Activated T-helper 2 cell treated with anti-CD3 and anti-CD28 coated beads, Interferon-gamma antibody, Interleukin-2, Interleukin-4, amounts not matched to agents 10 μg/mL and 5 μg/mL and 100 μg/mL, durations not matched to agents 14 hours and 24 hours and 36 hours (primary cell): Measurements from ENCODE around the gene KCNIP4. TPM values are rescaled to one million over a fixed set of nuclear protein-coding genes. Genes with fewer than 3 reads are reported as not detected.

Source experiments
- DNase-seq: peaks from one replicate; pipeline ENCODE4 v3.0.0; 2021; ENCODE audit warnings: low spot score
- H3K27ac Mint-ChIP-seq: one replicate; pipeline ENCODE4 v1.8.0; 2021; ENCODE audit warnings: mixed read lengths
- H3K27me3 Mint-ChIP-seq: one replicate; pipeline ENCODE4 v1.8.0; 2021; ENCODE audit warnings: low read depth, mixed read lengths
- H3K36me3 Mint-ChIP-seq: one replicate; pipeline ENCODE4 v1.8.0; 2021; ENCODE audit warnings: low read depth, mixed read lengths
- H3K4me1 Mint-ChIP-seq: one replicate; pipeline ENCODE4 v1.8.0; 2021; ENCODE audit warnings: low read depth, mixed read lengths
- H3K4me3 Mint-ChIP-seq: one replicate; pipeline ENCODE4 v1.8.0; 2021; ENCODE audit warnings: low read depth, mild to moderate bottlenecking, moderate library complexity, mixed read lengths
- H3K9me3 Mint-ChIP-seq: one replicate; pipeline ENCODE4 v1.8.0; 2021; ENCODE audit warnings: mixed read lengths
- intact Hi-C: fragments of 100-400 bp; cut with micrococcal nuclease; formaldehyde crosslinking; loops from one replicate; pipeline ENCODE4 v1.15.1; 2023
- total RNA-seq: library from RNA; stranded (reverse); gene quantifications from 2 replicates; pipeline ENCODE4 v1.2.3, GENCODE V29; 2022

KCNIP4 gene
- total RNA-seq, 1 donor from 2014 or later: not detected

GRCh38 chr4:21678711-21679110, 269.9 kb downstream of the KCNIP4 start:
- no peaks in the 10 kb centered on the region for H3K4me1 Mint-ChIP-seq
- H3K4me3 Mint-ChIP-seq: no peak overlapping the region
- no peaks in the 10 kb centered on the region for H3K36me3 Mint-ChIP-seq
- H3K27me3 Mint-ChIP-seq: no peaks in the 10 kb centered on the region
- DNase-seq: no peak
- no peaks in the 10 kb centered on the region for H3K9me3 Mint-ChIP-seq
- H3K27ac Mint-ChIP-seq: no peak overlapping the region
- intact Hi-C loops: no loop called here

- no peaks in the 10 kb centered on the region for H3K4me1 Mint-ChIP-seq
- no peak overlapping the region for H3K4me3 Mint-ChIP-seq
- H3K27me3 Mint-ChIP-seq: no peaks in the 10 kb centered on the region
- no peaks in the 10 kb centered on the region for H3K36me3 Mint-ChIP-seq
- intact Hi-C loops: no loop called here
- H3K9me3 Mint-ChIP-seq: no peaks in the 10 kb centered on the region
- H3K27ac Mint-ChIP-seq: no peak overlapping the region
- no peak for DNase-seq
These were observed 271.4 kb downstream of the KCNIP4 start for GRCh38 chr4:21677173-21677572.

- Mint-ChIP-seq H3K27ac (no peak overlapping the region), H3K36me3 (no peaks in the 10 kb centered on the region), H3K4me1 (no peaks in the 10 kb centered on the region), H3K4me3 (no peak overlapping the region), H3K9me3 (no peaks in the 10 kb centered on the region), H3K27me3 (no peaks in the 10 kb centered on the region)
- DNase-seq: no peak
- intact Hi-C loops: no loop called here
These were observed 284.2 kb downstream of the KCNIP4 start for GRCh38 chr4:21664355-21664754.

- Mint-ChIP-seq H3K27ac (no peak overlapping the region), H3K36me3 (no peaks in the 10 kb centered on the region), H3K27me3 (no peaks in the 10 kb centered on the region), H3K4me3 (no peak overlapping the region), H3K4me1 (no peaks in the 10 kb centered on the region), H3K9me3 (no peaks in the 10 kb centered on the region)
- intact Hi-C loops: no loop called here
- DNase-seq: no peak
These were observed 291.7 kb downstream of the KCNIP4 start for GRCh38 chr4:21656832-21657231.

- no peaks in the 10 kb centered on the region for H3K36me3 Mint-ChIP-seq
- H3K4me3 Mint-ChIP-seq: no peak overlapping the region
- H3K27me3 Mint-ChIP-seq: no peaks in the 10 kb centered on the region
These were observed 293.5 kb downstream of the KCNIP4 start for GRCh38 chr4:21655031-21655430.

GRCh38 chr4:21652508-21653231, 295.9 kb downstream of the KCNIP4 start:
- Mint-ChIP-seq H3K4me3 (no peak overlapping the region), H3K27me3 (no peaks in the 10 kb centered on the region), H3K4me1 (no peaks in the 10 kb centered on the region), H3K36me3 (no peaks in the 10 kb centered on the region), H3K27ac (no peak overlapping the region), H3K9me3 (no peaks in the 10 kb centered on the region)
- intact Hi-C loops: no loop called here
- DNase-seq: no peak

More at GRCh38 chr4:21655031-21655430, 293.5 kb downstream of the KCNIP4 start:
- intact Hi-C loops: no loop called here
- no peak for DNase-seq
- H3K9me3 Mint-ChIP-seq: no peaks in the 10 kb centered on the region
- H3K4me1 Mint-ChIP-seq: no peaks in the 10 kb centered on the region
- no peak overlapping the region for H3K27ac Mint-ChIP-seq

GRCh38 chr4:21649391-21650090, 299.0 kb downstream of the KCNIP4 start:
- Mint-ChIP-seq H3K4me1 (no peaks in the 10 kb centered on the region), H3K27ac (no peak overlapping the region), H3K27me3 (no peaks in the 10 kb centered on the region), H3K9me3 (no peaks in the 10 kb centered on the region), H3K36me3 (no peaks in the 10 kb centered on the region), H3K4me3 (no peak overlapping the region)
- DNase-seq: no peak
- intact Hi-C loops: no loop called here

- Mint-ChIP-seq H3K36me3 (no peaks in the 10 kb centered on the region), H3K9me3 (no peaks in the 10 kb centered on the region), H3K4me3 (no peak overlapping the region), H3K27me3 (no peaks in the 10 kb centered on the region), H3K4me1 (no peaks in the 10 kb centered on the region), H3K27ac (no peak overlapping the region)
- no peak for DNase-seq
- intact Hi-C loops: no loop called here
These were observed 302.8 kb downstream of the KCNIP4 start for GRCh38 chr4:21645776-21646175.

GRCh38 chr4:21641696-21642095, 306.9 kb downstream of the KCNIP4 start:
- H3K4me3 Mint-ChIP-seq: no peak overlapping the region
- H3K4me1 Mint-ChIP-seq: no peaks in the 10 kb centered on the region
- no peaks in the 10 kb centered on the region for H3K9me3 Mint-ChIP-seq
- no peak overlapping the region for H3K27ac Mint-ChIP-seq
- no peak for DNase-seq
- no peaks in the 10 kb centered on the region for H3K36me3 Mint-ChIP-seq
- H3K27me3 Mint-ChIP-seq: no peaks in the 10 kb centered on the region
- intact Hi-C loops: no loop called here

- no peak for DNase-seq
- no peaks in the 10 kb centered on the region for H3K27me3 Mint-ChIP-seq
- H3K36me3 Mint-ChIP-seq: no peaks in the 10 kb centered on the region
- H3K9me3 Mint-ChIP-seq: no peaks in the 10 kb centered on the region
- H3K27ac Mint-ChIP-seq: no peak overlapping the region
- H3K4me3 Mint-ChIP-seq: no peak overlapping the region
- intact Hi-C loops: no loop called here
- no peaks in the 10 kb centered on the region for H3K4me1 Mint-ChIP-seq
These were observed 310.3 kb downstream of the KCNIP4 start for GRCh38 chr4:21638171-21638725.

- H3K4me1 Mint-ChIP-seq: no peaks in the 10 kb centered on the region
These were observed 319.5 kb downstream of the KCNIP4 start for GRCh38 chr4:21628916-21629610.

GRCh38 chr4:21628116-21628670, 320.4 kb downstream of the KCNIP4 start:
- Mint-ChIP-seq H3K27ac (no peak overlapping the region), H3K4me3 (no peak overlapping the region), H3K9me3 (peaks cover 10% of the 10 kb centered on the region), H3K4me1 (no peaks in the 10 kb centered on the region), H3K27me3 (no peaks in the 10 kb centered on the region), H3K36me3 (no peaks in the 10 kb centered on the region)
- no peak for DNase-seq
- intact Hi-C loops: no loop called here

More at GRCh38 chr4:21628916-21629610, 319.5 kb downstream of the KCNIP4 start:
- Mint-ChIP-seq H3K9me3 (peaks cover 10% of the 10 kb centered on the region), H3K36me3 (no peaks in the 10 kb centered on the region), H3K27ac (no peak overlapping the region), H3K4me3 (no peak overlapping the region), H3K27me3 (no peaks in the 10 kb centered on the region)
- DNase-seq: no peak
- intact Hi-C loops: no loop called here
